Measurements from ENCODE around the gene MTHFSD.

Gene MTHFSD

DNA sequence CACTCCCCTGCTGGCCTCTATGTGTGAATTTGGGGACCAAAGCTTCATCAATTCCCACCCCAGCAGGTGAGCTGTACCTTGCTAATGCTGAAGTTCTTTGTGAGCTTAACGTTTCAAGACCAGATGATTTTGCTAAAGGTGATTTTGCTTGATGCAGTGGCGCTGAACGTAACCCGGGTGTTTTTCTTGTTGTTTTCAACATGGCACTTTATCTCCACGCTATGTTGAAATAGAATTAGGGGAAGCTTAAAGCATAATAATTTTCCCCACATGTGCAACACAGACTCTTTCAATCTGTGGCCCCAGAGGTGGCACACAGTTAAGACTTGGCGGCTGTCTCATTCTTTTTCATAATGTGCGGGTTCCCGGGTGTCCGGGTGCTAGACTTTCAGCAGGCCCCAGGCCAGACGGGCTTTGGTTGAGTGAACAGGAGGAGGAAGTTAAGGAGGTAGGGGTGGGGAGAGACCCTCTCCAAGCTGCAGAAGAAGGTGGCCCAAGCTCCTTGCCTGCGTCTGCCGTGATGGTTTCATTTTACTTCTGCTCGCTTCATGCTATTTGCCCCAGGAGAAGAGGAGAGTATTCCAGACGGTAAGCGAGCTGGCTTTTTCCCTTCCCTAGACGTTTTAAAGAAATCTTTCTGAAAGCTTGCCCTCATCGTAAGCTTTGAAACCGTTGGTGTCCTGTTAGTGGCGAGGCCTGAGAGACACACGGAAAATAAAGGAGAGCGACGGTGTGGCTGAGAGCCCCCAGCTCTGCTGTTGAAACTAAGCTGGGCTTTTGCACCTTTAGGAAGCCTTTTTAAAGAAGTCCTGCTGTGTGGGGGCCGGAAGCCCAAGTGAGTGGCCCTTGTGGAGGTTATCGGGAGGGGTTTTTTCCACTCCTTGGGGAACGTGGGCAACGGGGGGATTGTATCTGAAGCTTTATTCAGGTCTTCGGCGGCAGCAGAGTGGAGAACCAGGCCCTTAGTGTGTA lies 15.8 kb upstream of the MTHFSD start:
- no peak for DNase-seq (ENCODE audit: low read depth)

DNA sequence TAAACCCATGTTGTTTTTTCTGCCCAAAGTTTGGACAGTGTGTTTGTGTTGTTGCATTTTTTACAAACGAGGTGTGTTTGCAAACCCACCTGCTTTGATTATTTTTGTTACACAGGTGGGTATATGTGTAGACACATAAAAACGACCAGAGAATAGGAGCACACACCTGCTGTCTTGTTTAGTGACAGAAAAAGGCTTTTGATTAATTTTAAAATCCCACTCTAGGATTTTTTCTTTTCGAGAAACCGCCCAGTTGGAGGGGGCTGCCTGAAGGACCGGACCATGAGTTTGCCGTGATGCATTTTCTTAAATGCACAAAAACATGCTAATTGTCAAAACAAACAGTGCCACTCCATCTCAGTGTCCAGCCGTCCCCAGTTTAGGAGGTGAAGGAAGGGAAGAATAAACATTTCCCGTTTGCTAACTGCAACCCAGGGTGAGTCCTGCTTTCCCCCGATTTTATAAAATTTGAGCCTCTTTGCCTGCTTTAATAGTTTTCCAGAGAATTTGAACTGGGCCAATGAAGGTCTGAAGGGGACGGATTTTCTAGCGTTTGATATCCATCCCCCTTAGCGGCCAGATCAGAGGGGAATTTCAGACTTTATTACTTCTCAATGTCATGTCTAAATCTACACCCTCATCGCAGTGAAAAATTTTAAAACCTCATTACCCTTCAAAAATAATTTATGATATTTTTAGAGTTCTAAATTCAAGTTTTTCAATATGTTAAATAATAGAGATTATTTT lies 14.8 kb upstream of the MTHFSD start:
- DNase-seq (ENCODE audit: low read depth), result no peak

DNA sequence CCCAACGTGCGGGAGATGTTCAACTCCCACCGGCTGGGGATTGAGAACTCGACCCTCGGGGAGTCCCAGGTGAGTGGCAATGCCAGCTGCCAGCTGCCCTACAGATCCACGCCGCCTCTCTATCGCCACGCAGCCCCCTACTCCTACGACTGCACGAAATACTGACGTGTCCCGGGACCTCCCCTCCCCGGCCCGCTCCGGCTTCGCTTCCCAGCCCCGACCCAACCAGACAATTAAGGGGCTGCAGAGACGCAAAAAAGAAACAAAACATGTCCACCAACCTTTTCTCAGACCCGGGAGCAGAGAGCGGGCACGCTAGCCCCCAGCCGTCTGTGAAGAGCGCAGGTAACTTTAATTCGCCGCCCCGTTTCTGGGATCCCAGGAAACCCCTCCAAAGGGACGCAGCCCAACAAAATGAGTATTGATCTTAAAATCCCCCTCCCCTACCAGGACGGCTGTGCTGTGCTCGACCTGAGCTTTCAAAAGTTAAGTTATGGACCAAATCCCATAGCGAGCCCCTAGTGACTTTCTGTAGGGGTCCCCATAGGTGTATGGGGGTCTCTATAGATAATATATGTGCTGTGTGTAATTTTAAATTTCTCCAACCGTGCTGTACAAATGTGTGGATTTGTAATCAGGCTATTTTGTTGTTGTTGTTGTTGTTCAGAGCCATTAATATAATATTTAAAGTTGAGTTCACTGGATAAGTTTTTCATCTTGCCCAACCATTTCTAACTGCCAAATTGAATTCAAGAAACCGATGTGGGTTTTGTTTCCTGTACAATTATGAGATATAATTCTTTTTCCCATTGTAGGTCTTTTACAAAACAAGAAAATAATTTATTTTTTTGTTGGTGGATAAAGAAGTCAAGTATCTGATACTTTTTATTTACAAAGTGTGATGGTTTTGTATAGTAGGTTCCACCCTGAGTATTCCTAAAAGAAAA lies 13.9 kb upstream of the MTHFSD start:
- DNase-seq (ENCODE audit: low read depth), result no peak

DNA sequence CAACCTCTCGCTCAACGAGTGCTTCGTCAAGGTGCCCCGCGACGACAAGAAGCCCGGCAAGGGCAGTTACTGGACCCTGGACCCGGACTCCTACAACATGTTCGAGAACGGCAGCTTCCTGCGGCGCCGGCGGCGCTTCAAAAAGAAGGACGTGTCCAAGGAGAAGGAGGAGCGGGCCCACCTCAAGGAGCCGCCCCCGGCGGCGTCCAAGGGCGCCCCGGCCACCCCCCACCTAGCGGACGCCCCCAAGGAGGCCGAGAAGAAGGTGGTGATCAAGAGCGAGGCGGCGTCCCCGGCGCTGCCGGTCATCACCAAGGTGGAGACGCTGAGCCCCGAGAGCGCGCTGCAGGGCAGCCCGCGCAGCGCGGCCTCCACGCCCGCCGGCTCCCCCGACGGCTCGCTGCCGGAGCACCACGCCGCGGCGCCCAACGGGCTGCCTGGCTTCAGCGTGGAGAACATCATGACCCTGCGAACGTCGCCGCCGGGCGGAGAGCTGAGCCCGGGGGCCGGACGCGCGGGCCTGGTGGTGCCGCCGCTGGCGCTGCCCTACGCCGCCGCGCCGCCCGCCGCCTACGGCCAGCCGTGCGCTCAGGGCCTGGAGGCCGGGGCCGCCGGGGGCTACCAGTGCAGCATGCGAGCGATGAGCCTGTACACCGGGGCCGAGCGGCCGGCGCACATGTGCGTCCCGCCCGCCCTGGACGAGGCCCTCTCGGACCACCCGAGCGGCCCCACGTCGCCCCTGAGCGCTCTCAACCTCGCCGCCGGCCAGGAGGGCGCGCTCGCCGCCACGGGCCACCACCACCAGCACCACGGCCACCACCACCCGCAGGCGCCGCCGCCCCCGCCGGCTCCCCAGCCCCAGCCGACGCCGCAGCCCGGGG lies 12.9 kb upstream of the MTHFSD start:
- no peak for DNase-seq (ENCODE audit: low read depth)

DNA sequence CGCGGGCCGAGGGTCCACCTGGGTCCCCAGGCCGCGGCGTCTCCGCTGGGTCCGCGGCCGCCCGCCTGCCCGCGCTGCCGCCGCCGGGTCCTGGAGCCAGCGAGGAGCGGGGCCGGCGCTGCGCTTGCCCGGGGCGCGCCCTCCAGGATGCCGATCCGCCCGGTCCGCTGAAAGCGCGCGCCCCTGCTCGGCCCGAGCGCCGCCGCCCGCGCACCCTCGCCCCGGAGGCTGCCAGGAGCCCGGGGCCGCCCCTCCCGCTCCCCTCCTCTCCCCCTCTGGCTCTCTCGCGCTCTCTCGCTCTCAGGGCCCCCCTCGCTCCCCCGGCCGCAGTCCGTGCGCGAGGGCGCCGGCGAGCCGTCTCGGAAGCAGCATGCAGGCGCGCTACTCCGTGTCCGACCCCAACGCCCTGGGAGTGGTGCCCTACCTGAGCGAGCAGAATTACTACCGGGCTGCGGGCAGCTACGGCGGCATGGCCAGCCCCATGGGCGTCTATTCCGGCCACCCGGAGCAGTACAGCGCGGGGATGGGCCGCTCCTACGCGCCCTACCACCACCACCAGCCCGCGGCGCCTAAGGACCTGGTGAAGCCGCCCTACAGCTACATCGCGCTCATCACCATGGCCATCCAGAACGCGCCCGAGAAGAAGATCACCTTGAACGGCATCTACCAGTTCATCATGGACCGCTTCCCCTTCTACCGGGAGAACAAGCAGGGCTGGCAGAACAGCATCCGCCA lies 12.1 kb upstream of the MTHFSD start:
- no peak for DNase-seq (ENCODE audit: low read depth)

DNA sequence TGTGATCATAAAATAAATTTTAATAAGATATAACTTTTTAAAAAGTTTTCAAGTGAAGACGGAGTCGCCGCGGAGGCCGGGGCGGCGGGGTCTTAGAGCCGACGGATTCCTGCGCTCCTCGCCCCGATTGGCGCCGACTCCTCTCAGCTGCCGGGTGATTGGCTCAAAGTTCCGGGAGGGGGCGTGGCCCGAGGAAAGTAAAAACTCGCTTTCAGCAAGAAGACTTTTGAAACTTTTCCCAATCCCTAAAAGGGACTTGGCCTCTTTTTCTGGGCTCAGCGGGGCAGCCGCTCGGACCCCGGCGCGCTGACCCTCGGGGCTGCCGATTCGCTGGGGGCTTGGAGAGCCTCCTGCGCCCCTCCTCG lies 11.5 kb upstream of the MTHFSD start, which contains the start of gene FOXC2:
TSS of gene FOXC2 (plus strand) at position 229 of the 365 bp plus-strand sequence. CDS start 507 bp downstream, outside the sequence.
- no peak for DNase-seq (ENCODE audit: low read depth)

DNA sequence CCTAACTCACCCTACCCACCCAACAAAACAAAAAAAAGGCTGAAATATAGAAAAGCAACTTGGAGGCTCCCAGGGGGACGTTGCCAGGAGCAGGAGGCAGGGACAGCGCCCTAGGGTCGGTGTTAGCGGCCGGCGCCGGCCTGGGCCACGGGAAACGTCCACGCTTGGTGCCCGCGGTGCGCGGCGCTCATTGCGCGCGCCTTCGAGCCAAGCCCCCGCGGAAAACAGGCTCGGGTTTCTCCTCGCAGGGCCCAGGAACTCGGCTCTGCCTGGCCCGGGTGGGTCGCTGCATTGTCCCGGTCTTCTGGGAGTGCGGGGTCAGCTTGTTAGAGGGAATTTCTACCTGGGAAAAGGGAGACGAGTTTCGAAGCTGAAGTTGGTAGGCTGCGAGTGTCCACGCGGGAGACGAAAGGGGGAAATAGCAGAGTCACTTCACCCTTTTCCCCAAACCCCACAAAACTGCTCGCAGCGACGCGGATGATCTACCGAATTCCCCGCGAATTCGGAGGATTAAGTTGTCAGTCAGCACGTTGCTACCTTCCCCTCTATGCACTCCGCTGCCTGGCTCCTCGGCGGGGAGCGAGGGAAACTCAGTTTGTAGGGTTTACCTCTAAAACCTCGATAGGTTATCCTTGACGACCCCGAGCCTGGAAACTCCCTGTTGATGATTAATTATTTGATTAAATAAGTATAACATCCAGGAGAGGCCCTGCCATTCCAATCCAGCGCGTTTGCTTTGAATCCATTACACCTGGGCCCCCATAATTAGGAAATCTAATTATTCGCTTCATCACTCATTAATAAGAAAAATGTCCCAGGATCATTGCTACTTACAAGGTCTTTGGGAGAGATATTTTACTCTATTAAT lies 10.8 kb upstream of the MTHFSD start:
- DNase-seq (ENCODE audit: low read depth), result no peak

DNA sequence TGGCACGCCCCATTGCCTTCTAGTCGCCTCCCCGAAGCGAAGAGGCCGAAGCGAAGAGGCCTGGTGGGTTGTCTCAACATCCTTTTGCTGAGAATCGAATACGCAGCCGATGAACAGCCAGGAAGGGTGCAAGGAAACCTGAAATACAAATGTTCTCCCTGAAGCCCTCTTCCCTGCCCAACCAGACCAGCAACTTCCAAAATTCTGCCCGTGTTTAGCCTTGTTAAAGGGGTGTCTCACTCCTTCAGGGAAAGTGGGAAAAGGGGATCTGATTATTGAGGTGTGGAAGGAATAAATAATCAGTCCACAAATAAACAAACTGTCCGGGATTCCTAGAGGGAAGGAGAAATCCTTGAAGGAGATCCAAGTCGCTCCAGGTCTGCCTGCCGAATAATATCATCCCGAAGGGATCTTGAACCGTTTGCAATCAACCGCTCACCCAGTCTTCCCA lies 10.2 kb upstream of the MTHFSD start:
- DNase-seq (ENCODE audit: low read depth), result no peak

DNA sequence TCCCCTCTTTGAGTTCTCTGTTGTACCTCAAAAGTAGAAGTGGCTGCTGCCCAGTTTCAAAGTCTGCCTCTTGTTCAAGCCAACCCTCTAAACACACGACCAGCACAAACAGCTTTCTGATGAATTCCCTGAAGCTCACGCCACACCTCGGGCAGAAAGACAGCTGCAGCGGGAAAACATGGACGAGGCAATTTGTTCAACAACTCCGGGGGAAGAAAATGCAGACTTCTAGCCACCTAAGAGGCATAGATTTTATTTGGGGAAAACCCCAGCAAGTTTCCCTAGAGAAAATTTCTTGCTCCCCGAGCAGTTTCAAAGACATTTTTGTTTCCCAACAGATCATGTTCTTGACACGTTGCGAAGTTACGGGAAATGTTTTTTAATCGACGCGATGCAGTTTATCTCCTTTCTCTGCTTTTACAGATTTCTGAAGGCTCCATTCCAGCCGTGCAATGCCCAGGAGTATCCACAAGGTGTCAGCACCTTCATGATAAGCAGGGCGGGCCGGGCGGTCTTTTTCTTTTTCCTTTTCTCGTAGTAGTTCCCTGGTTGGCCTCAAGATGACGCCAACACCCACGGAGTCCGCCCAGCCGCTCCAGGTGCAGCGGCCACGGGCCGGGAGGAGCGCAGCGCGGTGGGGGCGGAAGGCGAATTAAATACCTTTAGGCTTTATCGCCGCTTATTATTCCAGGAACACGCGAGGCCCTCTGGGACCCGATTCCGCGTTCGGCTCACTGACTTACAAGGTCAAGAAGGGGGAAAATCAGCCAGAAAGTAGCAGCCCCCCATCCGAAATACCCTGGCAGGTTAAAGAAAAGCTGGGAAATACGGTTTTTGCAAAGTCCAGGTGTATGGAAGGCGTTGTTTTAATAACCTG lies 8.7 kb upstream of the MTHFSD start:
- peak; percentile 51 for DNase-seq (ENCODE audit: low read depth)

DNA sequence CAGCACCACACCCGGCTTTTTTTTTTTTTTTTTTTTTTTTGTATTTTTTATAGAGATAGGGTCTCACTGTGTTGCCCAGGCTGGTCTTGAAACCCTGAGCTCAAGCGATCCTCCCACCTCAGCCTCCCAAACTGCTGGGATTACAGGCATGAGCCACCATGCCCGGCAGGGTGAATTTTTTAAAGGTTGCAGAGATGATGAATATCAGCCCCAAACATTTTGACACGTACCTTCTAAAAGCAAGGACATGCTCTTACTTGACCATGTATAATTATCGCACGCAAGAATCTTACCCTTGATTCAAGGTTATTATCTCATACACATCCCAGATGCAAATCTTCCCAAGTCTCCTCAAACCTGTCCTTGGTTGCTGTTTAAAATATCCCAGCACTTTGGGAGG lies 7.3 kb upstream of the MTHFSD start:
- DNase-seq (ENCODE audit: low read depth), result no peak

DNA sequence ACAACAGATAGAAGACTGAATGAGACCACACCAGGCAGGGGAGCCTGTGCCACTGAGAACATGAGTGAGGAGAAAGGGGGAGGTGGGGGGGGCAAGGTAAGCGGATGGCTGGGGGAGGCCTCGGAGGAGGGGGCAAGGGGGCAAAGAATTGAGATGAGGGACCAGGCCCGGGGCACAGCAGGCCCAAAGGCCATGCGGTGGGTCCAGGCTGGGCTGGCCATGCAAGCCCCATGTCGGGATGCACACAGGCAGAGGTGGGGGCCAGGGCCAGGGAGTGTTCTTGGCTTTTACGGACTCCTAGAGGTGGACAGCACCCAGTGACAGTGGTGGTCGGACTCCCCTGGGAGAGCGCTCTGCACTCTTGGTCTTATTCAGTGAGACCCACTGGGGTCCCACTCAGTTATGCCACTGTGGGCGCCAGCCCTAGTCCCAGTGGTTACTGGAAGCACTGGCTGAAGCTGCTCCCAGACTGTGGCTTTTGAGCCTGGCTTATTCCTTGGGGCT lies 4.8 kb upstream of the MTHFSD start:
- DNase-seq (ENCODE audit: low read depth), result no peak

DNA sequence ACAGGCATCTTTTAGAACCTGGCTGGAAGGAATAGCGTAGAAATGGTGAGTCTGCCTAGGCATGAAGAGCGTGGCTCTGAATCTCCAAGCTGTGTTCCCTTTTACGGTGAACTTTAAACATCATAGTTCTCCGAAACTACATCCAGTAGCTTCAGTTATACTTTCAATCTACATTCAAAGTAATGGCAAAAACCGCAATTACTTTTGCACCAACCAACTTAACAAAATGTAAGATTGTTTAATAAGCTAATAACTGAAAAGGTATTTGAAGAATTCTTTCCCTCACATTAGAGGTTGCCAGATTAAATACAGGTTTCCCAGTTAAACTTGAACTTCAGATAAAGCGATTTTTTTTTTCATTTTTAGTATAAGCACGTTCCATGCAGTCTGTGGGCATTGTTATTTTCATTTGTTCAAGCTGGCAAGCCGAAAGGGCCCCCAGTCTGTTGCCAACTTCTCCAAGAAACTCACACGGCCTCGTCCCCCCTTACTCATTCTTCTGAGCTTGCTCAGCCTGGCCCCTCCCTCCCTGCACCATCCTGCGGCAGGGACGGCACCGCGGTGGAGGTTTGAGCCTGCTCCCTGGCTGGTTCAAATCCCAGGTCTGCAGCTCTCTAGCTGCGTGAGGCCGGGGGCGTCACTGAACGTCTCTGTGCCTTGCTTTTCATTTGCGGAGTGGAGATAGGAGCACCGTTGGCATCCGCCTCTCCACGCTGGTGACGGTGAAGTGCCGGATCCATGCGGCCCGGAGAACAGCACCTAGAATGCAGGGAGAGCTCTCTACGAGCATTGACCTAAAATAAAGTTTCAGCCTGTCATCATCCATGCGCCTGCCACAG lies 3.5 kb upstream of the MTHFSD start:
- no peak for DNase-seq (ENCODE audit: low read depth)

DNA sequence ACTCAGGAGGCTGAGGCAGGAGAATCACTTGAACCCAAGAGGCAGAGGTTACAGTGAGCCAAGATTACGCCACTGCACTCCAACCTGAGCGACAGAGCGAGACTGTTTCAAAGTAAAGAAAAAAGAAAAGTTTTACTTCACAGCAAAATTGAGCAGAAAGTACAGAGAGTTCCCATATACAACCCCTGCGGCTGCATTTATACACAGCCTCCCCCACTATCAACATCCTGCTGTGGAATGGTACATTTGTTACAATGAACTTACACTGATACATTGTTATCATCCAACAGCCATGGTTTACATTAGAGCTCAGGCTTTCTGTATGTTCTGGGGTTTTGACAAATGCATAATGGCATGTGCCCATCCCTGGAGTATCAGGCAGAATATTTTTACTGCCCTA lies 2.6 kb upstream of the MTHFSD start:
- DNase-seq (ENCODE audit: low read depth), result no peak

DNA sequence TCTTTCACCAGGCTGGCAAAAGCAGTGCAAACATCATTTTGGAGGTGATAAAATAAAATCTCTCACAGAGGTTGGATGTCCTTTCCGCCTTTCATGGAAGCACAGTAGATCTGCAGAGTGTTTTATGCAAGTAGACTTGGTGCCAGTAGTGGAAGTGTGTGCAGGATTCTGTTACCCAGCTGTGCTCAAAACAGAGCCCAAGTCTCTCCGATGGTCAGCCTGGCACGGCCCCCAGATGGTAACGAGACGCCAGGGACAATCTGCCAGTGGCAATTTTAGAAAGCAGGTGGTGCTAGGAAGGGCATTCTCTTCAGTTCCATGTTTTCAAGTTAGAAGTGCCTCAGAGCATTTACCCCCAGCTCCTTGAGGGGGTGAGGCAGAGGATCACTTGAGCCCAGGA lies 1.5 kb upstream of the MTHFSD start:
- no peak for DNase-seq (ENCODE audit: low read depth)

DNA sequence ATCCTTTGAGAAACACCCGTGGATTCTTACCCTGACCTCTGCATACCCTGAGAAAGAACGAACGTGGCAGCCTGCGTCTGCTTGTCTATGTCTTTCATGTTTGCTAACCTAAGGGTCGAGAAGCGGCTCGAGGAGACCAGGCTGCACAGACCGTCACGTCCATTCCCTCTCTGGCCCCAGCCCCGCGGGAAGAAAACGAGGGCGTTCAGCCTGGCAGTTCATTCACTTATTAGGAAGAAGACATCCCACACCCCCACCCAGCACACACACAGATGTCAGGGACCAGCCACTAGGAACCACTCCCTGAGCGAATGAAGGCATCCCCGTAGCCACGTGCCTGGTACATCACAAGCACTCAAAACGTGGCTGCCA lies 655 bp upstream of the MTHFSD start:
- no peak for DNase-seq (ENCODE audit: low read depth)

DNA sequence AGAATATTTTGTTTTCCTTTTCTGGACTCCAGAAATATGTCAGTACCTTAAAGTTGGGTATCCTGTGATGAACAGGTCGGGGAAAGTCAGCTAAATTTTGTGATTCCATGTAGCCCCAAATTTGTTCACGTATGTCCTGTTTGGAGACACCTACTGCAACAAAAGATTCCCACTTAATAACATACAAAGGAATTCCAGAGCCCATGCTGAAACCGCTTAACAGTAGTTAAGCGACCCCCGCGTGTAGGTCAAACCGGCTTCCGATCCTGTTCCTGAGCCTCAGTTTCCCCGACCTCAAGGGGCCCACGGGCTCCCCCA lies 477 bp downstream of the MTHFSD start:
- no peak for DNase-seq (ENCODE audit: low read depth)

DNA sequence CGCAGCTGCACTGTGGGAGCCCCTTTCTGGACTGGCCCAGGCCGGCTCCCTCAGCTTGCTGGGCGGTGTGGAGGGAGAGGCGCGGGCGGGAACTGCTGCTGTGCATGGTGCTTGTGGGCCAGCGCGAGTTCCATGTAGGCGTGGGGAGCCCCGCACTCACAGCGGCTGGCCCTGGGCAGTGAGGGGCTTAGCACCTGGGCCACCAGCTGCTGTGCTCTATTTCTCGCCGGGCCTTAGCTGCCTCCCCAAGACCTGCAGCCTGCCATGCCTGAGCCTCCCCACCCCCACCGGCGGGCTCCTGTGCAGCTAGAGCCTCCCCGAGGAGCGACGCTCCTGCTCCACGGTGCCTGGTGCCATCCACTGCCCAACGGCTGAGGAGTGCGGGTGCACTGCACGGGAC lies 1.7 kb downstream of the MTHFSD start:
- DNase-seq (ENCODE audit: low read depth), result no peak

Data from CMK (cell line).